Measurements from ENCODE around the gene USP43. TPM values are rescaled to one million over a fixed set of nuclear protein-coding genes. Genes with fewer than 3 reads are reported as not detected.
"Not testable (repeated sequence)": the region's sequence is repeated elsewhere in the genome, so short reads cannot be mapped to it uniquely, and the experiment has no call there.

The USP43 gene
- total RNA-seq (2014; rRNA removed) (8.1 and 10.0 TPM in 2 replicates), Bru-seq, nascent RNA (percentile 50 among the genes with signal in this experiment), BruChase-seq, experiment 1, labeled RNA remaining after a 6-hour chase (percentile 44 among the genes with signal in this experiment), BruChase-seq, experiment 2, labeled RNA remaining after a 2-hour chase (percentile 46 among the genes with signal in this experiment)
- long read RNA-seq, full-length matches to known transcripts: 6 of 13 reads
- long read RNA-seq, partial matches to known transcripts: 1 of 13 reads
- long read RNA-seq, other reads (novel, unspliced or antisense): 6 of 13 reads

- Histone ChIP-seq H4K20me1 (ENCODE audit: low read length) (no peaks in the 10 kb centered on the region), H3K9me3 (ENCODE audit: low read length) (no peaks in the 10 kb centered on the region), H3K27me3 (ENCODE audit: low read length) (no peaks in the 10 kb centered on the region), H3K79me2 (ENCODE audit: low read length) (peaks cover 49% of the 10 kb centered on the region), H3K4me2 (ENCODE audit: low read length) (peak within 1 kb of the TSS; percentile 99), H3K36me3 (ENCODE audit: low read depth, low read length) (no peaks in the 10 kb centered on the region), H2AFZ (ENCODE audit: low read length) (peak within 1 kb of the TSS; percentile 85), H3K9me2 (replicated peaks; ENCODE audit: low read length) (no peaks in the 10 kb centered on the region), H3K9ac (ENCODE audit: low read length) (peak within 1 kb of the TSS; percentile 95), H3K27ac (ENCODE audit: low read length) (peak within 1 kb of the TSS; percentile 92), H3K4me3 (ENCODE audit: low read length) (peak within 1 kb of the TSS; percentile 77), H3F3A (ENCODE audit: low read length, unreplicated experiment) (no peaks in the 10 kb centered on the region), H3K4me1 (ENCODE audit: insufficient read depth, low read length) (peaks cover 17% of the 10 kb centered on the region; the same call in 1 of the 2 replicates)
- TF ChIP-seq EZH2phosphoT487 (IDR thresholded peaks at IDR 0.05; ENCODE audit: borderline replicate concordance, low read length) (no peak), EZH2 (IDR thresholded peaks at IDR 0.05; ENCODE audit: low read length, unreplicated experiment) (no peak)
- intact Hi-C loops (cut with micrococcal nuclease): loop anchor here (2.0 to 10.0 kb wide), 3 partner anchors 32 to 80 kb away; partner anchors contain the start of gene CFAP52
- DNase-seq: peak; percentile 73
- ChIA-PET CTCF (interaction anchor here (0.7 kb wide), 1 partner anchor 37 kb away, joined by 3 read pairs; no protein-coding TSS in a partner anchor), POLR2A (ENCODE audit: unreplicated experiment) (interaction anchor here (0.6 kb wide), 1 partner anchor 18 kb away, joined by 4 read pairs; no protein-coding TSS in a partner anchor)
- peak; percentile 55 for ATAC-seq
- BruUV-seq (replicated peaks): TSS peak; percentile 73
Observed at GRCh38 chr17:9644910-9645751, at the start of gene USP43. Gene USP43 (plus strand): TSS chr17:9645517. CDS start chr17:9645633, 116 bp downstream.

- DNase-seq; BruUV-seq (replicated peaks): not testable (repeated sequence)
Observed at GRCh38 chr17:9597638-9598037, 47.7 kb upstream of the USP43 start.

GRCh38 chr17:9598661-9599060, 46.7 kb upstream of the USP43 start:
- H3K36me3 ChIP-seq (ENCODE audit: low read depth, low read length): no peaks in the 10 kb centered on the region
- no peak overlapping the region for H3K9ac ChIP-seq (ENCODE audit: low read length)
- no peak overlapping the region for H3K4me3 ChIP-seq (ENCODE audit: low read length)
- no TSS peak for BruUV-seq (replicated peaks)
- ChIA-PET CTCF (no interaction called here), POLR2A (ENCODE audit: unreplicated experiment) (no interaction called here)
- intact Hi-C loops (cut with micrococcal nuclease): no loop called here
- H2AFZ ChIP-seq (ENCODE audit: low read length): no peak overlapping the region
- no peaks in the 10 kb centered on the region for H3K9me2 ChIP-seq (replicated peaks; ENCODE audit: low read length)
- no peak overlapping the region for H3K4me2 ChIP-seq (ENCODE audit: low read length)
- TF ChIP-seq EZH2 (IDR thresholded peaks at IDR 0.05; ENCODE audit: low read length, unreplicated experiment) (no peak), EZH2phosphoT487 (IDR thresholded peaks at IDR 0.05; ENCODE audit: borderline replicate concordance, low read length) (no peak), CTCF (conservative IDR thresholded peaks at IDR 0.05; ENCODE audit: low read depth, low read length) (no peak)
- H3K4me1 ChIP-seq (ENCODE audit: insufficient read depth, low read length): no peaks in the 10 kb centered on the region
- H4K20me1 ChIP-seq (ENCODE audit: low read length): no peaks in the 10 kb centered on the region
- DNase-seq (peak; percentile 10), ATAC-seq (no peak)
- H3F3A ChIP-seq (ENCODE audit: low read length, unreplicated experiment): no peaks in the 10 kb centered on the region
- no peaks in the 10 kb centered on the region for H3K27me3 ChIP-seq (ENCODE audit: low read length)
- H3K79me2 ChIP-seq (ENCODE audit: low read length): no peaks in the 10 kb centered on the region
- H3K27ac ChIP-seq (ENCODE audit: low read length): no peak overlapping the region
- H3K9me3 ChIP-seq (ENCODE audit: low read length): no peaks in the 10 kb centered on the region

More at GRCh38 chr17:9597638-9598037, 47.7 kb upstream of the USP43 start:
- H3K4me1 ChIP-seq (ENCODE audit: insufficient read depth, low read length); POLR2A ChIA-PET (ENCODE audit: unreplicated experiment); H3K9me2 ChIP-seq (replicated peaks; ENCODE audit: low read length); intact Hi-C loops (cut with micrococcal nuclease); H3F3A ChIP-seq (ENCODE audit: low read length, unreplicated experiment); ATAC-seq; H3K9ac ChIP-seq (ENCODE audit: low read length); H3K4me3 ChIP-seq (ENCODE audit: low read length); CTCF ChIA-PET; H3K36me3 ChIP-seq (ENCODE audit: low read depth, low read length); H4K20me1 ChIP-seq (ENCODE audit: low read length); H2AFZ ChIP-seq (ENCODE audit: low read length); H3K9me3 ChIP-seq (ENCODE audit: low read length); H3K79me2 ChIP-seq (ENCODE audit: low read length); H3K4me2 ChIP-seq (ENCODE audit: low read length); H3K27ac ChIP-seq (ENCODE audit: low read length); H3K27me3 ChIP-seq (ENCODE audit: low read length): not testable (repeated sequence)

- CTCF ChIA-PET; H3K9ac ChIP-seq (ENCODE audit: low read length); H4K20me1 ChIP-seq (ENCODE audit: low read length); H3K4me3 ChIP-seq (ENCODE audit: low read length); H3F3A ChIP-seq (ENCODE audit: low read length, unreplicated experiment); DNase-seq; H3K27me3 ChIP-seq (ENCODE audit: low read length); H2AFZ ChIP-seq (ENCODE audit: low read length); ATAC-seq; H3K36me3 ChIP-seq (ENCODE audit: low read depth, low read length); POLR2A ChIA-PET (ENCODE audit: unreplicated experiment); H3K27ac ChIP-seq (ENCODE audit: low read length); BruUV-seq (replicated peaks); H3K79me2 ChIP-seq (ENCODE audit: low read length); intact Hi-C loops (cut with micrococcal nuclease); H3K9me2 ChIP-seq (replicated peaks; ENCODE audit: low read length); H3K4me1 ChIP-seq (ENCODE audit: insufficient read depth, low read length); H3K4me2 ChIP-seq (ENCODE audit: low read length); H3K9me3 ChIP-seq (ENCODE audit: low read length): not testable (repeated sequence)
Observed at GRCh38 chr17:9604583-9604982, 40.7 kb upstream of the USP43 start.

All from PC-3 (cell line).